Adipocyte (in vitro differentiated cells): ENCODE results near the gene ANKRD12.

Source experiments
- DNase-seq: peaks from one replicate; pipeline ENCODE4 v3.0.0-alpha.2; 2015; ENCODE audit warnings: low read depth
- H3K27me3 ChIP-seq: replicated peaks from 2 replicates; pipeline ENCODE4 v1.7.0; 2013; ENCODE audit warnings: mild to moderate bottlenecking, low read length, moderate library complexity; ENCODE audit not compliant: control insufficient read depth, insufficient read depth
- H3K36me3 ChIP-seq: 2 replicates; pipeline ENCODE4 v1.7.0; 2013; ENCODE audit warnings: low read length, mild to moderate bottlenecking, moderate library complexity; ENCODE audit not compliant: control insufficient read depth, insufficient read depth, severe bottlenecking
- H3K4me1 ChIP-seq: 2 replicates; pipeline ENCODE4 v1.7.0; 2013; ENCODE audit warnings: mild to moderate bottlenecking, low read length, moderate library complexity; ENCODE audit not compliant: control insufficient read depth, insufficient read depth
- H3K4me3 ChIP-seq: 2 replicates; pipeline ENCODE4 v1.7.0; 2013; ENCODE audit warnings: mild to moderate bottlenecking, low read length, moderate library complexity
- H3K9ac ChIP-seq: 2 replicates; pipeline ENCODE4 v1.7.0; 2013; ENCODE audit warnings: mild to moderate bottlenecking, low read length, moderate library complexity
- H3K9me3 ChIP-seq: 2 replicates; pipeline ENCODE4 v1.7.0; 2013; ENCODE audit warnings: mild to moderate bottlenecking, low read length, moderate library complexity; ENCODE audit not compliant: control insufficient read depth

The ANKRD12 gene

DNA sequence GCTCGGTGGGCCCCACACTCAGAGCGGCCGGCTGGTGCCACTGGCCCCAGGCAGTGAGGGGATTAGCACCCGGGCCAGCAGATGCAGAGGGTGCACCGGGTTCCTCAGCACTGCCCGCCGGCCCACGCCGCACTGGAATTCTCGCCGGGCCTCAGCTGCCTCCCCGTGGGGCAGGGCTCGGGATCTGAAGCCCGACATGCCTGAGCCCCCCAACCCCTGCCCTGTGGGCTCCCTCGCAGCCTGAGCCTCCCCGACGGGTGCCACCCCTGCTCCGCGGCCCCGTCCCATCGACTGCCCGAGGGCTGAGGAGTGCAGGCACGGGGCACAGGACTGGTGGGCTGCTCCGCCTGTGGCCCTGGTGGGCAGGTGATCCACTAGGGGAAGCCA lies 160.4 kb downstream of the ANKRD12 start:
- Histone ChIP-seq H3K27me3 (no peaks in the 10 kb centered on the region), H3K9ac (no peak overlapping the region), H3K4me1 (no peaks in the 10 kb centered on the region), H3K36me3 (no peaks in the 10 kb centered on the region), H3K9me3 (peaks cover 6% of the 10 kb centered on the region), H3K4me3 (no peak overlapping the region)
- DNase-seq, result no peak

DNA sequence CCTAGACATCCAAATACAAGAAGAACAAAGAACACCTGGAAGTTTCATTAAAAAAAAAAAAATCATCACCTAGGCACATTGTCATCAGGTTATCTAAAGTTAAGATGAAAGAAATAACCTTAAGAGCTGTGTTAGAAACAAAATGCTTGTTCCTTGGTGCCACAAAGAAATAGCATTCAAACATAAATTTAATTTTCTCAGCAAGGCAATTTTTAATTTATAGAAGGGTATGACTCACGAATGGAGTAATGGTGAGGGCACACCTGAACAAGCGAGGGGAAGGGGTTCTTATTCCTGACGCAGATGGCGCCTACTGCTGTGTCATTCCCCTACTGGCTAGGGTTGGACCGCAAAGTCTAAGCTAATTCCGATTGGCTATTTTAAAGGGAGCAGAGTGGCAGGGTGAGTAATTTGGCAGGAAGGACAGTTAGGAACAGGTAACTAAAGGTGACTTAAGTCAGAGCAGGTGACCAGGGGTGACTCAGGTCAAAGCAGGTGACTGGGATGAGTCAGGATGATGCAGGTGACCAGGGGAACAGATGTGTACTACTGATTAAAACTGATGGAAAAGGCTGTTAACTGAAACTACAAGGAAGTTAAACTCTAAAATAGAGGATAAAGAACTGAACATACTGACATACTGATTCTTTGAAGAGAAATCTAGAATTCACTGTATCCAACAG lies 167.9 kb downstream of the ANKRD12 start:
- Histone ChIP-seq H3K9me3 (peaks cover 16% of the 10 kb centered on the region), H3K36me3 (no peaks in the 10 kb centered on the region), H3K4me1 (no peaks in the 10 kb centered on the region), H3K9ac (no peak overlapping the region), H3K27me3 (no peaks in the 10 kb centered on the region), H3K4me3 (no peak overlapping the region)
- no peak for DNase-seq

DNA sequence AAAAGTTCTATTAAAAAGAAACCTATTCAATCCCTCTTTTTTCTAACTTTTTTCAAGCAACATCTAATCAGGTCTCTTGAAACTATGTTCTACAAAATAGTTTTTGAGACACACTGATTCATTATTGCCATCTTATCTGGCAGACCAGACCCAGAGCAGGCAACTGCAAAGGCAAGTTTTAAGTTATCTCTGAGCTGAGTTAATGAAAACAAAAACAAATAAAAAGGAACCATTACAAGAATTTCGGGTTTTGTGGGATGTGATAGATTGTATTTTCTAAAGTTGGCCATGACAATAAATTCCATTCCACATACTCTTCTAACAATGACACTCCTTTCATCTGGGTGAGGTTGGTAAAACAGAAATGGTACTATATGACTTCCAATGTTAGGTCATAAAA lies 182.8 kb downstream of the ANKRD12 start:
- no peak overlapping the region for H3K4me3 ChIP-seq
- H3K9ac ChIP-seq, result no peak overlapping the region
- no peaks in the 10 kb centered on the region for H3K36me3 ChIP-seq
- no peak for DNase-seq
- no peaks in the 10 kb centered on the region for H3K9me3 ChIP-seq
- no peaks in the 10 kb centered on the region for H3K27me3 ChIP-seq
- no peaks in the 10 kb centered on the region for H3K4me1 ChIP-seq

- peak; percentile 17 for DNase-seq
- no peak overlapping the region for H3K4me3 ChIP-seq
- no peaks in the 10 kb centered on the region for H3K4me1 ChIP-seq
- no peaks in the 10 kb centered on the region for H3K9me3 ChIP-seq
- no peaks in the 10 kb centered on the region for H3K36me3 ChIP-seq
- no peaks in the 10 kb centered on the region for H3K27me3 ChIP-seq
- no peak overlapping the region for H3K9ac ChIP-seq
Observed at GRCh38 chr18:9321017-9321452, 184.5 kb downstream of the ANKRD12 start.

DNA sequence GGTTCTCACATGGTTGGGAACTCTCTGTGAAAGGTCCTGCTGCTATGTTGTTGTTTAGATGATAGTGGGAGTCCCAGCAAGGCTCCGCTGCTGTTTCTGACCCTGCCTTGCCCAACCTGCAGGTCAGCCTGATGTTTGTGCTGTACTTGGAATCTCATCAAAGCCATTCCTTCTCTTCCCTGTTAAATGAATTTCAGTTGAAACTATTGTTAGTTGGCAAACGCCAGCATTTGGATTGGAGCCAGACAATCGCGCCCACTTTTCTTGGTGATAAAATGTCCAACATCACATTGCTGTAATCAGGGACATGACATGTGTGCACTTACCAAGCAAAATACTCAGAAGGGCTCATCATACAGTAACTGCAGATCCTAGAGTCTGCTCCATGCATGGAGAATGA lies 185.2 kb downstream of the ANKRD12 start:
- Histone ChIP-seq H3K9ac (no peak overlapping the region), H3K9me3 (no peaks in the 10 kb centered on the region), H3K27me3 (no peaks in the 10 kb centered on the region), H3K36me3 (no peaks in the 10 kb centered on the region), H3K4me3 (no peak overlapping the region), H3K4me1 (no peaks in the 10 kb centered on the region)
- no peak for DNase-seq

DNA sequence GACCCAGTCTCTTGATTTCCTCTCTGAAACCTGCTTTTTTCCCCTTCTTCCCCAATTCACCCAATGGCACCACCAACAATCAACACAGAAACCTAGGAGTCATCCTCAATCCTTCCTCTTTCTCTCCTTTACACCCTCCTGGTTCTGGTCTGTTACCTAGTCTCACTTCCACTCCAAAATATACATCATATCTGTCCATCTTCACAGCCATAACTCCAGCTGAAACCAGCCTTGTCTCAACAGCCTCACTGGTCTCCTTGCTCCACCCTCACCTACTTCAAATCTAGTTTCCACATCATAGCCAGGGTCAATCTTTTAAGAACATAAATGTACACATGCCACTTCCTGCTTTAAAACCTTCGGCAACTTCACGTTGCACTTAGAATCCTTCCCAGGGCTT lies 186.2 kb downstream of the ANKRD12 start:
- Histone ChIP-seq H3K9me3 (no peaks in the 10 kb centered on the region), H3K27me3 (no peaks in the 10 kb centered on the region), H3K36me3 (no peaks in the 10 kb centered on the region), H3K4me3 (no peak overlapping the region), H3K9ac (no peak overlapping the region), H3K4me1 (no peaks in the 10 kb centered on the region)
- DNase-seq, result no peak

DNA sequence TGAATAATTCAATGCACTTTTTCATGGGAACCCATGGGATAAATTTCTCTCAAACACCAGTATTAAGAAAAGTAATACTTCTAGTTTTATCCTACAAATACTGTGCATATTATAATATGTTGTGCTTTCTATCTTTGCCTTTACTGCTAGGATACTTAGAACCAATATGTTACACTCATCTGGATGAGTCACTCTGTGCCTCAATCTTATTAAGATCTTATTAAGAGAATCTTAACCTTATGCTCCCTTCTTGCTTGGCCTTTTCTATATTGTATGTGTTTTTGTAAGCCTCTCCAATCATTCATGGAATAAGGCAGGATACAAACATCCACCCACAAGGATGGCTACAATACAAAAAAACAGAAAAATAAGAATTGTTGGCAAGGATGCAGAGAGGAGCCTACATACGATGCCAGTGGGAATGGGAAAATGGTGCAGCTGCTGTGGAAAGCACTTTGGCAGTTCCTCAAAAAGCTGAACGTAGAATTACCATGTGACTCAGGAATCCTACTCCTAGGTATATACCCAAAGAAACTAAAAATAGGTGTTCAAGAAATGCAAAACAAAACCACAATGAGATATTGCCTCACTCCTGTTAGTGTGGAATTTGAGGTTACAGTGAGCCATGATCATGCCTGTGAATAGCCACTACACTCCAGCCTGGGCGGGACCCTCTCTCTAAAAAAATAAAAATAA lies 187.3 kb downstream of the ANKRD12 start:
- Histone ChIP-seq H3K9me3 (peaks cover 10% of the 10 kb centered on the region), H3K9ac (no peak overlapping the region), H3K36me3 (no peaks in the 10 kb centered on the region), H3K4me1 (no peaks in the 10 kb centered on the region), H3K4me3 (no peak overlapping the region), H3K27me3 (no peaks in the 10 kb centered on the region)
- no peak for DNase-seq

GRCh38 chr18:9325716-9326115 lies 189.1 kb downstream of the ANKRD12 start:
- H3K9me3 ChIP-seq, result peaks cover 11% of the 10 kb centered on the region
- H3K9ac ChIP-seq, result no peak overlapping the region
- no peaks in the 10 kb centered on the region for H3K27me3 ChIP-seq
- H3K36me3 ChIP-seq, result no peaks in the 10 kb centered on the region
- H3K4me3 ChIP-seq, result no peak overlapping the region
- H3K4me1 ChIP-seq, result no peaks in the 10 kb centered on the region
- DNase-seq, result no peak

- H3K4me1 ChIP-seq, result no peaks in the 10 kb centered on the region
- H3K36me3 ChIP-seq, result no peaks in the 10 kb centered on the region
- DNase-seq, result no peak
- H3K4me3 ChIP-seq, result no peak overlapping the region
- H3K27me3 ChIP-seq, result no peaks in the 10 kb centered on the region
- H3K9me3 ChIP-seq, result peaks cover 11% of the 10 kb centered on the region
- no peak overlapping the region for H3K9ac ChIP-seq
Observed at GRCh38 chr18:9328776-9329175, 192.2 kb downstream of the ANKRD12 start.

DNA sequence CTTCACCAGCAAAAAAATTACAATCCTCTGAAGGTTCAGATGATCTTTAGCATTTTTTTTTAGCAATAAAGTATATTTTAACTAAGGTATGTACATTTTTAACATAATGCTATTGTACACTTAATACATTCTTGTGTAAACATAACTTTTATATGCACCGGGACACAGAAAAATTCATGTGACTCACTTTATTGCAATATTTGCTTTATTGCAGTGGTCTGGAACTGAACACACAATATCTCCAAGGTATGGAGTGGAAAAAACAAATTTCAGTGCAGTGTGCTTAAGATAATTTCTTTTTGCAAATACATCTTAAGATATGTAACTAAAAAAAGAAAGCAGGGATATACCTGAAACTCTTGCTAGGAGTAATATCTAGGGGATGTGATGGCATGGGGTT lies 192.9 kb downstream of the ANKRD12 start:
- Histone ChIP-seq H3K36me3 (no peaks in the 10 kb centered on the region), H3K4me3 (no peak overlapping the region), H3K9ac (no peak overlapping the region), H3K4me1 (no peaks in the 10 kb centered on the region), H3K27me3 (no peaks in the 10 kb centered on the region), H3K9me3 (peaks cover 11% of the 10 kb centered on the region)
- no peak for DNase-seq

GRCh38 chr18:9330419-9330818 lies 193.8 kb downstream of the ANKRD12 start:
- Histone ChIP-seq H3K9ac (no peak overlapping the region), H3K4me1 (no peaks in the 10 kb centered on the region)
- no peak for DNase-seq

More at GRCh38 chr18:9330419-9330818, 193.8 kb downstream of the ANKRD12 start:
- H3K27me3 ChIP-seq, result no peaks in the 10 kb centered on the region
- H3K9me3 ChIP-seq, result peaks cover 11% of the 10 kb centered on the region
- H3K36me3 ChIP-seq, result no peaks in the 10 kb centered on the region
- H3K4me3 ChIP-seq, result no peak overlapping the region
